GM19099 (cell line): ENCODE measurements around the gene GPHN.

Source experiments
- POLR2A ChIP-seq: IDR thresholded peaks from 3 replicates; pipeline ENCODE4 v1.6.1; 2011; ENCODE audit warnings: low read depth; ENCODE audit not compliant: insufficient read length; ENCODE audit errors: extremely low read depth

The GPHN gene

DNA sequence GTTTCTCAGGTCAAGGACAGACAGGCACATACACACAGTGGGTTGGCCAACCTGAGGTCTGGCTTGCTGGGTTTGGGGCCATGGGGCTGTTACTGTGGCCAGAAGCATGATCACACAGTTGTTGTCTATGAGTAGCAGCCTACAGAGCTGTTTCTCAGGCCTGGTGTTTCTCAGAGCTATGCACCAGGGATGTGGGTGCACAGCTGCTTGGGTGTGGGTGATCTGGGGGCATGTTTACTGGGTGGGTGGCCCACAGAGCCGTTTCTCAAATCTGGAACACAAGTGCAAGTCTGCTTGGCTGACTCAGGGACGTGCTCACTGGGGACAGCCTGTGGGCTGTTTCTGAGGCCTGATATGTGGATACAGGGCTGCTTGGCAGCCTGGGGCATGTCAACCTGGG is 710.2 kb downstream of the GPHN start:
- no peak for TF ChIP-seq POLR2A

DNA sequence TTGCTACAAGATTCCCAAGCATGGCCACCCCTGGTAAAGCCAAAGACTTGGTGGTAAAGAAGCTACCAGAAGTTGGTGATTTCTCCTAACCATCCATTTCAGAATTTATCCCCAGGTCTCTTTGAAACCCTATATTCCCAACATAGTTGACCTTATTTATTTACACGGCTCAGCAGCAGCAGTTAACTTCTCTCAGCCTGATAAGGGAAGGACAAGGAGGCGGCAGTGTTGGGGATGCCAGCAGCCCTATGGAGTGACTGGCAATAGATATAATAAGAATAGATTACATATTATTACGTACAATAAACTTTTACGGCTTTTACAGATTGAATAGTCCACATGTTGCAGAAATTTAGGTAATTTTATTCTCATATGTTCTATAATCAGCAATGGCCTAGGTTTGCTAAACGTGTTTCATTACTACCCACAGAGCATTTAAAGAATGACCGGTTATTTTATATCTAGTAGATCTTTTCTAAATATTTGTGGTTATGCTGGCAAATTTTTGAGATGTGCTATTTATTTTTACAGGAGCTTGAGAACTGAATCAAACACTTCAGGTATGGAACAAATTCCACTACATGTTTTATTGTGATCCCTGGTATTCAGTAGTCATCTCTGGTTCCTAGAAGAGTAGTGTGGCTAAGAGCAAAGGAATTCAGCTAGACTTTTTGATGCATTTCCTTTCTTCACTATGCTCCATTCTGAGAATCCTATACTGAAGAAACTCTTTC is 713.5 kb downstream of the GPHN start:
- no peak for TF ChIP-seq POLR2A

DNA sequence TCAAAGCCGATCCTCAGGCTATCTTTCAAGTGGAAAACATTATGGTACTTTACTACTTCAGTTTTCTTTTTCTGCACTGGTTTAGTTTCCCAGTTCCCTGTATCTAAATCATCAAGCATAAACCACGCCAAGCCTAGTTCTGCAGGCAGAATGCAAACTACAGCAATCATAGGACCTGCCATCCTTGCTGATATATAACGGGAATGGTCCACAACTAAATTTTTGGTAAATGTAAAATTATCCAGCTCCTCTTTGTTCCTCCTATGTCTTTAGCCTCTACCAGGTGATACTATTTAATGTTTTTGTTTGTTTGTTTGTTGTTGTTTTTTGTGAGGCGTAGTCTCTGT is 714.0 kb downstream of the GPHN start:
- TF ChIP-seq POLR2A: no peak

DNA sequence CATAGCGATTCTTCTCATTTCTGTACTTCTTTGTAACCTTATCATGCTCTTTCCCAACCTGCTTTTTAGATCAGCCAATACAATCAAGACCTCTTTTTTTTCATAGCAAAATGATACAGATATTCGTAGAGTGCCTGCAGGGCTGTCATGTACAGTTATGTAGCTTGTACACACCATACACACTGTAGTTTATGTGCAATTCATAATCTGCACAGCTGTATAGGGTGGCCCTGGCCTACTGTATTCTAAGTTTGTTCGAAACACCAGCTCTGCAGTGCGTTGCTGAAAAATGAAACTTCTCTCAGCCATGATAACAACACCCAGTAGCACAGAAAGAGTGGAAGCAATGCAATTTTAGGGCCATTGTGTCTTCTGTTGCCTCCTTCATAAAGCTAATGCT is 717.6 kb downstream of the GPHN start:
- TF ChIP-seq POLR2A: no peak

DNA sequence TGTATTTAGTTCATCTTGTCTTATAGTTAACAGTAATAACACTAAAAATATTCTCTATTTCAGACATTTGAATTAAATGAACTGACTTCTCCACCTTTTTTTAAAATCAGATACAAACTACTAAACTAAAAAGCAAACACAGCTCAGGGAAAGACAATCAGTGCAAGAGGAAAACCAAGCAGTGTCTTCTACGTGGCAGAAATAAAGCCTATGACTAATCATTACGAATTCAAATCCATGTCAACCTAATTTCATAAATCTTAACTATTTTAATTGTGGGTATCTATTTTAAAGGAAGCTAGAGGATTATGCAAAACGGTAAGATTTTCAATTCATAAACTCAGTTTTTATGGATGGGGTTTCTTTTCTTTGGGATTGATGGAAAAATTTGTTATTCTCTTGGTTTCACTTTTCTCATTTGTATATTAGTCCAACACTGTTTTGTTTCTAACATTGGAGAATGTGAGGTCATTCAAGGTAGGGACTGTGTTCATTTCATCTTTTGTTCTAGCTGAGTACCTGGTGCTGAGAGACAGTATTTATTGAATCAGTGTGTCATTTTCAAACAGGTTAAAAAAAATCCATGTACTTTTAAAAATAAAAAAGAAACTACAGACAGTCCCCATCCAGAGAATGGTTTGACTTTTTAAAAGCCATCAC is 720.5 kb downstream of the GPHN start:
- no peak for TF ChIP-seq POLR2A
